Measurements from ENCODE around the gene MRI1.
A peak's percentile ranks its signal among the peaks of the same experiment; 100 is the strongest.
"Not testable (repeated sequence)": the region's sequence is repeated elsewhere in the genome, so short reads cannot be mapped to it uniquely, and the experiment has no call there.

Gene MRI1

DNA sequence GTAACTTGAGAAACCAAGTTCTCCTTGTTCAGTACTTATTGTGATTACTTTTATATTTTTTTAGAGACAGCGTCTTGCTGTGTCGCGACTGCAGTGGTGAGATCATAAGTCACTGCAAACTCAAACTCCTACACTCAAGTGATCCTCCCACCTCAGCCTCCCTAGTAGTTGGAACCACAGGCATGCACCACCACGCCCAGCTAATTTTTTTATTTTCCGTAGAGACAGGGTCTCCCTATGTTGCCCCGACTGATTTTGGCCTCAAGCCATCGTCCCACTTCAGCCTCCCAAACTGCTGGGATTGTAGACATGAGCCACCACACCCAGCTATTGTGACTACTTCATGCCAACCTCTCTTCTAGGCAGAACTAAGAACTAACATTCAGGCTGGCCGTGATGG, 18.2 kb downstream of the MRI1 start:
- no peak overlapping the region for H3K27ac ChIP-seq
- TF ChIP-seq, protein P1, sequence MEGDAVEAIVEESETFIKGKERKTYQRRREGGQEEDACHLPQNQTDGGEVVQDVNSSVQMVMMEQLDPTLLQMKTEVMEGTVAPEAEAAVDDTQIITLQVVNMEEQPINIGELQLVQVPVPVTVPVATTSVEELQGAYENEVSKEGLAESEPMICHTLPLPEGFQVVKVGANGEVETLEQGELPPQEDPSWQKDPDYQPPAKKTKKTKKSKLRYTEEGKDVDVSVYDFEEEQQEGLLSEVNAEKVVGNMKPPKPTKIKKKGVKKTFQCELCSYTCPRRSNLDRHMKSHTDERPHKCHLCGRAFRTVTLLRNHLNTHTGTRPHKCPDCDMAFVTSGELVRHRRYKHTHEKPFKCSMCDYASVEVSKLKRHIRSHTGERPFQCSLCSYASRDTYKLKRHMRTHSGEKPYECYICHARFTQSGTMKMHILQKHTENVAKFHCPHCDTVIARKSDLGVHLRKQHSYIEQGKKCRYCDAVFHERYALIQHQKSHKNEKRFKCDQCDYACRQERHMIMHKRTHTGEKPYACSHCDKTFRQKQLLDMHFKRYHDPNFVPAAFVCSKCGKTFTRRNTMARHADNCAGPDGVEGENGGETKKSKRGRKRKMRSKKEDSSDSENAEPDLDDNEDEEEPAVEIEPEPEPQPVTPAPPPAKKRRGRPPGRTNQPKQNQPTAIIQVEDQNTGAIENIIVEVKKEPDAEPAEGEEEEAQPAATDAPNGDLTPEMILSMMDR (IDR thresholded peaks at IDR 0.05), result no peak
- no peak for TF ChIP-seq ZFX (IDR thresholded peaks at IDR 0.05; ENCODE audit: borderline replicate concordance)

DNA sequence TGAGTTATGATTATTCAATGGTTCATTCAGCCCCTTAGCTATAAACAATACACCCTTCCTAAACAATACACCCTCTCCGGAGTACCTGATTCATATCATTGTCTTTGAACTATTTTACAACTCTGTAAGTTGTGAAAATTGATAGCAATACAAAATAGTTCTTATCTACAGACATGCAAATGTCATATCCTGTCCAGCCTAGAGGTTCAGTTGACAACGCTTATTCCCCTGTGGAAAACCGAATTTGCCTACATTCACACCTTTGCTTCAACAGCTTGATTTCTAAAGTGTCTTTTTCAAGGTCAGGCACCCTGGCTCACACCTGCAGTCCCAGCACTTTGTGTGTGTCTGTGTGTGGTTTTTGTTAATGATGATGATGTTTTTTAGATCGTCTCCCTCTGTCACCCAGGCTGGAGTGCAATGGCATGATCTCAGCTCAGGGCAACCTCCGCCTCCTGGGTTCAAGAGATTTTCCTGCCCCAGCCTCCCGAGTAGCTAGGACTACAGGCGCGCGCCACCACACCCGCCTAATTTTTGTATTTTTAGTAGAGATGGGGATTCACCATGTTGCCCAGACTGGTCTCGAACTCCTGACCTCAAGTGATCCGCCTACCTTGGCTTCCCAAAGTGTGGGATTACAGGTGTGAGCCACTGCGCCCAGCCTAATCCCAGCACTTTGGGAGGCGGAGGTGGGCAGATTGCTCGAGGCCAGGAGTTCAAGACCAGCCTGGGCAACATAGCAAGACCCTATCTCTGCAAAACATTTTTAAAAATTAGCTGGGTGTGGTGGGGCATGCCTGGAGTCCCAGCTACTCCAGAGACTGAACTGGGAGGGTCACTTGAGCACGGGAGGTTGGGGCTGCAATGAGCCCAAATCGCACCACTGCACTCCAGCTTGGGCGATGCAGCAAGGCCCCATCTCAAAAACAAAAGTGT, 19.5 kb downstream of the MRI1 start:
- no peak overlapping the region for H3K27ac ChIP-seq
- TF ChIP-seq, protein P1 (IDR thresholded peaks at IDR 0.05), result no peak
- no peak for TF ChIP-seq ZFX (IDR thresholded peaks at IDR 0.05; ENCODE audit: borderline replicate concordance)

DNA sequence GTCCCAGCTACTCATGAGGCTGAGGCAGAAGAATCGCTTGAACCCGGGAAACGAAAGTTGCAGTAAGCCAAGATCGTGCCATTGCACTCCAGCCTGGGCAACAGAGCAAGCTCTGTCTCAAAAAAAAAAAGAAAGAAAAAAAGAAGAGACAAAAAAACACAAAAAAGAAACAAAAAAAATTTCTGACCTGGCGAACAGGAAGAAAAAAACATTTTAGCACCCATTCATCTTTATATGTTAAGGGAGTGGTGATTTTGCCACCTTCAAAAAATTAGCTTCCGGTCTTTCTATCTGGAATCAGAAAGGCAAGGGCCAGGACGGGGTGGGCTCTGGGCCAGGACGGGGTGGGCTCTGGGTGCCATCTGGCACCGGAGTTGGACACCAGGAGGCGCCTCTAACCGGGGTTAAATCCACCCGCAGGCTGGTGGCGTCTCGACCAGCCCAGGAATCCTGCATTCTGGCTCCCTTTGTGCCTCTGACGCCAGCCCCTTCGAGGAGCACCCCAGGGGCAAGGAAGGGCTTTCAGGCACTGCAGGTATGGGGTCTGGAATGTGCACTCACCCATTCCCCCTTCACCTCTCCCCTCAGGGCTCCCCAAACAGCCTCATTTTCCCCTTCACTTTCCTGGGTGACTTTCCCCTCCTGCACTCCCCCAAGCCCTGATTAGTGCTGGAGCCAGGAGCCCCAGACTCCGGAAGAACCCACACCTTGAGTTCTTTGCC, 20.6 kb downstream of the MRI1 start:
- no peak overlapping the region for H3K27ac ChIP-seq
- TF ChIP-seq, protein P1 (IDR thresholded peaks at IDR 0.05), result peak; percentile 68
- no peak for TF ChIP-seq ZFX (IDR thresholded peaks at IDR 0.05; ENCODE audit: borderline replicate concordance)

DNA sequence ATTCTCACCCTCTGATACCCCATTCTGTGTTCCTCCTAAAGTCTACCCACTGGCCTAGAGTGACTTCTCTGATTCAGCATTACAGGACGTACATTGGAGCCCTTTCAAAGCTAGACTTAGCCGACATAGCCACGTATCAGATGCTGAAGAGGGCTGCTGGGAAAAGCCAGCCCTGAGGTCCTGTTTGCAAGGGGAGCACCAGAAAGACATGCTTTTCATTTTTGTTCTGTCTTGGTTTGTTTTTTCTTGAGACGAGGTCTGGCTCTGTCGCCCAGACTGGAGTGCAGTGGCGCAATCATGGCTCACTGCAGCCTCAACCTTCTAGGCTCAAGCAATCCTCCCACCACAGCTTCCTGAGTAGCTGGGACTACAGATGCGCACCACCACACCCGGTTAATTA, 24.7 kb downstream of the MRI1 start:
- no peak overlapping the region for H3K27ac ChIP-seq
- TF ChIP-seq ZFX (IDR thresholded peaks at IDR 0.05; ENCODE audit: borderline replicate concordance), result no peak
- TF ChIP-seq, protein P1 (IDR thresholded peaks at IDR 0.05), result no peak

DNA sequence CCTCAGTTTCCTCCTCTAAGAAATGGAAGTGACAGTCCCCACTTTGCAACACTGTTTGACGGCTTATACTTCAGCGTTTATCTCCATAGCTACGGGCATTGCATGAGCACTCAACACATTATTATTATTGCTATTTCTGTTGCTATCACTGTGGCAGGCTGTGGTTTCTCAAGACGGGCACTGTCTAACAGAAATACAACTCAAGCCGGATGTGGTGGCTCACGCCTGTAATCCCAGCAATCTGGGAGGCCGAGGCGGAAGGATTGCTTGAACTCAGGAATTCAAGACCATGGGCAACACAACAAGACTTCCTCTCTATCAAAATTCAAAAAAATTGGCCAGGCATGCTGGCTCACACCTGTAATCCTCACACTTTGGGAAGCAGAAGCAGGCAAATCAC, 26.0 kb downstream of the MRI1 start:
- TF ChIP-seq, protein P1 (IDR thresholded peaks at IDR 0.05), result no peak
- TF ChIP-seq ZFX (IDR thresholded peaks at IDR 0.05; ENCODE audit: borderline replicate concordance), result no peak
- H3K27ac ChIP-seq, result no peak overlapping the region

DNA sequence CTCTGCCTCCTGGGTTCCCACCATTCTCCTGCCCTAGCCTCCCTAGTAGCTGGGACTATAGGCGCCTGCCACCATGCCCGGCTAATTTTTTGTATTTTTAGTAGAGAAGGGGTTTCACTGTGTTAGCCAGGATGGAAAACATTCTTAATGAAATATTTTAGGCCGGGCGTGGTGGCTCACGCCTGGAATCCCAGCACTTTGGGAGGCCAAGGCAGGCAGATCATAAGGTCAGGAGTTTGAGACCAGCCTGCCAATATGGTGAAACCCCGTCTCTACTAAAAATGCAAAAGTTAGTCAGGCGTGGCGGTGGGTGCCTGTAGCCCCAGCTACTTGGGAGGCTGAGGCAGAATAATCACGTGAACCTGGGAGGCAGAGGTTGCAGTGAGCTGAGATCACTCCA, 29.0 kb downstream of the MRI1 start:
- H3K27ac ChIP-seq, result not testable (repeated sequence)

DNA sequence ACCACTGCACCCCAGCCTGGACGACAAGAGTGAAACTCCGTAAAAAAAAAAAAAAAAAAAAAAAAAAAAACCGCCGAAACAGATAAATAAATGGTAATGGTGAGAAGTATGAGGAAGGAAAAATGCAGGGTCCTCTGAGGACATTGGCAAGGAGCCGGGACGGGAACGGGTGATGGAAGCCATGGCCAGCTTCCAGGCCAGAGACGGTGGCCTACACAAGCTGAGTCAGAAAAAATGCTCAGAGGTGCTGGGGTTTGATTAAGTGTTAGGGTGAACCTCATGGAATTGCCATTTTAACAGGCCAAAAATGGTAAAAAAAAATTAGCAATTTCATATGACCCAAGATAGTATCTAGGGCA, 30.1 kb downstream of the MRI1 start:
- no peak for TF ChIP-seq ZFX (IDR thresholded peaks at IDR 0.05; ENCODE audit: borderline replicate concordance)
- TF ChIP-seq, protein P1 (IDR thresholded peaks at IDR 0.05), result no peak
- 0 out of 2 replicates have a peak overlapping the region, but pooled peaks have one; percentile 18 for H3K27ac ChIP-seq

Data from 22Rv1 (cell line).